ENCODE data around the gene FRMD4A.

The FRMD4A gene

DNA sequence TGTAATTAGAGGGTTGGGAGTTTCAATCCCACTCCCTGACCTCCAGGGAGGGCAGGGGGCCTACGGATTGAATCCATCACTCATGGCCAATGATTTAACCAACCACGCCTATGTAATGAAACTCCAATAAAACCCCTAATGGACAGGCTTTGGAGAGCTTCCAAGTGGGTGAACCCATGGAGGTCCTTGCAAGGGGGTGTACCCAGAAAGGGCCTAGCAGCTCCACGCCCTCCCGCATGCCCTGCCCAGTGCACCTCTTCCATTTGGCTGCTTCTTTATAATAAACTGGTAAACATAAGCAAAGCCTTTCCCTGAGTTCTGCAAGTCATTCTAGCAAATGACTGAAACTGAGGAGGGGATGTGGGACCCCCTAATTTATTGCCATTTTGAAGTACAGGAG lies 280.1 kb downstream of the FRMD4A start:
- no peak for TF ChIP-seq USF1 (IDR thresholded peaks at IDR 0.05)
- no peak for TF ChIP-seq TCF12 (IDR thresholded peaks at IDR 0.05; ENCODE audit: low read depth)
- no peak for TF ChIP-seq TAF1 (IDR thresholded peaks at IDR 0.05; ENCODE audit: low read depth)
- TF ChIP-seq MAX (IDR thresholded peaks at IDR 0.05), result no peak
- TF ChIP-seq ZBTB7A (IDR thresholded peaks at IDR 0.05; ENCODE audit: low read depth), result no peak
- TF ChIP-seq TEAD4 (IDR thresholded peaks at IDR 0.05), result no peak
- TF ChIP-seq CEBPB (IDR thresholded peaks at IDR 0.05), result no peak
- TF ChIP-seq EGR1 (IDR thresholded peaks at IDR 0.05), result no peak

DNA sequence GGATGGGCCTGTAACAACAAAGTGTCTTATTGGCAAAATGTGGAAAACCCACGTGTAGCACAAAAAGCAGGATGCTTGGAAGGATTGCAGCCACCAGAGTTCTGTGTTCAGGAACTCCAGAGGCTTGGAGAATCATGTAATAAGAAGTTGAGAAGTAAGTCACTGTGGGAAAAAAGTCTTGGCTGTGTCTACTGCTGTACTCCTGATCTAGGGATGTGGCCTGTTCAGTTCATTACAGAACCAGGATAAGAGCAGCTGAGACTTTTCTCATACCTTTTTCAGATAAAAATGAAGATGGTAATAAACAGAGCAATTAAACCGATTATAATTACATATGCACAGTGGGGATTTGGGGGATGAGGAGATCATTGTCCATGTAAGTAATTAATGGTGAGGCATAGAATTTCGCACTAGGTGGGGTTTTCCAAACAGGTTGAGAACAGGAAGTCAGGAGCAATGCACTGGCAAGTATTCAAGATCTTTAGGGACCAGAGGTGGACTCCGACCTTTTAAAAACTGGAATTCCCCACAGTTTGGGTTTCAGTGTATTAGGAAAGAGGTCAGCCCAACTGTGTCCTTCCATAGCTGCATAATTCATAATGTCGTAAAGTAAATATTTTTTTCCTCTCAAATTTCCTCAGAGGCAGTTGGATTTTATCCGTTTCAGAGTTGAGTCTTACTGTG lies 281.7 kb downstream of the FRMD4A start:
- no peak for TF ChIP-seq TCF12 (IDR thresholded peaks at IDR 0.05; ENCODE audit: low read depth)
- no peak for TF ChIP-seq ZBTB7A (IDR thresholded peaks at IDR 0.05; ENCODE audit: low read depth)
- TF ChIP-seq TAF1 (IDR thresholded peaks at IDR 0.05; ENCODE audit: low read depth), result no peak
- TF ChIP-seq TEAD4 (IDR thresholded peaks at IDR 0.05), result no peak
- no peak for TF ChIP-seq EP300 (IDR thresholded peaks at IDR 0.05; ENCODE audit: borderline replicate concordance)
- TF ChIP-seq, protein P1, sequence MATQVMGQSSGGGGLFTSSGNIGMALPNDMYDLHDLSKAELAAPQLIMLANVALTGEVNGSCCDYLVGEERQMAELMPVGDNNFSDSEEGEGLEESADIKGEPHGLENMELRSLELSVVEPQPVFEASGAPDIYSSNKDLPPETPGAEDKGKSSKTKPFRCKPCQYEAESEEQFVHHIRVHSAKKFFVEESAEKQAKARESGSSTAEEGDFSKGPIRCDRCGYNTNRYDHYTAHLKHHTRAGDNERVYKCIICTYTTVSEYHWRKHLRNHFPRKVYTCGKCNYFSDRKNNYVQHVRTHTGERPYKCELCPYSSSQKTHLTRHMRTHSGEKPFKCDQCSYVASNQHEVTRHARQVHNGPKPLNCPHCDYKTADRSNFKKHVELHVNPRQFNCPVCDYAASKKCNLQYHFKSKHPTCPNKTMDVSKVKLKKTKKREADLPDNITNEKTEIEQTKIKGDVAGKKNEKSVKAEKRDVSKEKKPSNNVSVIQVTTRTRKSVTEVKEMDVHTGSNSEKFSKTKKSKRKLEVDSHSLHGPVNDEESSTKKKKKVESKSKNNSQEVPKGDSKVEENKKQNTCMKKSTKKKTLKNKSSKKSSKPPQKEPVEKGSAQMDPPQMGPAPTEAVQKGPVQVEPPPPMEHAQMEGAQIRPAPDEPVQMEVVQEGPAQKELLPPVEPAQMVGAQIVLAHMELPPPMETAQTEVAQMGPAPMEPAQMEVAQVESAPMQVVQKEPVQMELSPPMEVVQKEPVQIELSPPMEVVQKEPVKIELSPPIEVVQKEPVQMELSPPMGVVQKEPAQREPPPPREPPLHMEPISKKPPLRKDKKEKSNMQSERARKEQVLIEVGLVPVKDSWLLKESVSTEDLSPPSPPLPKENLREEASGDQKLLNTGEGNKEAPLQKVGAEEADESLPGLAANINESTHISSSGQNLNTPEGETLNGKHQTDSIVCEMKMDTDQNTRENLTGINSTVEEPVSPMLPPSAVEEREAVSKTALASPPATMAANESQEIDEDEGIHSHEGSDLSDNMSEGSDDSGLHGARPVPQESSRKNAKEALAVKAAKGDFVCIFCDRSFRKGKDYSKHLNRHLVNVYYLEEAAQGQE (IDR thresholded peaks at IDR 0.05; ENCODE audit: low read depth), result no peak
- no peak for TF ChIP-seq USF1 (IDR thresholded peaks at IDR 0.05)
- TF ChIP-seq NFIC (IDR thresholded peaks at IDR 0.05), result no peak
- TF ChIP-seq CEBPB (IDR thresholded peaks at IDR 0.05), result no peak

- TF ChIP-seq EP300 (IDR thresholded peaks at IDR 0.05; ENCODE audit: borderline replicate concordance), result no peak
- no peak for TF ChIP-seq NFIC (IDR thresholded peaks at IDR 0.05)
- TF ChIP-seq CEBPB (IDR thresholded peaks at IDR 0.05), result no peak
- no peak for TF ChIP-seq ZBTB7A (IDR thresholded peaks at IDR 0.05; ENCODE audit: low read depth)
- TF ChIP-seq FOXM1 (IDR thresholded peaks at IDR 0.05; ENCODE audit: borderline replicate concordance, low read depth), result no peak
- TF ChIP-seq, protein P1 (IDR thresholded peaks at IDR 0.05; ENCODE audit: low read depth), result no peak
- TF ChIP-seq TCF12 (IDR thresholded peaks at IDR 0.05; ENCODE audit: low read depth), result no peak
- TF ChIP-seq EGR1 (IDR thresholded peaks at IDR 0.05), result no peak
- TF ChIP-seq USF1 (IDR thresholded peaks at IDR 0.05), result no peak
- TF ChIP-seq TEAD4 (IDR thresholded peaks at IDR 0.05), result no peak
- no peak for TF ChIP-seq MAX (IDR thresholded peaks at IDR 0.05)
- TF ChIP-seq RAD21 (IDR thresholded peaks at IDR 0.05; ENCODE audit: low read depth), result no peak
- no peak for TF ChIP-seq YY1 (IDR thresholded peaks at IDR 0.05; ENCODE audit: low read depth)
- no peak for TF ChIP-seq CREB1 (IDR thresholded peaks at IDR 0.05; ENCODE audit: low read depth)
- no peak for TF ChIP-seq TAF1 (IDR thresholded peaks at IDR 0.05; ENCODE audit: low read depth)
These were observed 283.3 kb downstream of the FRMD4A start for GRCh38 chr10:14047431-14047830.

GRCh38 chr10:14040787-14041631 lies 289.7 kb downstream of the FRMD4A start:
- TF ChIP-seq USF1 (IDR thresholded peaks at IDR 0.05) (no peak), FOXM1 (IDR thresholded peaks at IDR 0.05; ENCODE audit: borderline replicate concordance, low read depth) (no peak), CREB1 (IDR thresholded peaks at IDR 0.05; ENCODE audit: low read depth) (no peak), YY1 (IDR thresholded peaks at IDR 0.05; ENCODE audit: low read depth) (no peak), EGR1 (IDR thresholded peaks at IDR 0.05) (no peak), MAX (IDR thresholded peaks at IDR 0.05) (no peak), CEBPB (IDR thresholded peaks at IDR 0.05) (no peak), NFIC (IDR thresholded peaks at IDR 0.05) (no peak), TAF1 (IDR thresholded peaks at IDR 0.05; ENCODE audit: low read depth) (no peak), EP300 (IDR thresholded peaks at IDR 0.05; ENCODE audit: borderline replicate concordance) (no peak), ZBTB7A (IDR thresholded peaks at IDR 0.05; ENCODE audit: low read depth) (no peak), TCF12 (IDR thresholded peaks at IDR 0.05; ENCODE audit: low read depth) (no peak), RAD21 (IDR thresholded peaks at IDR 0.05; ENCODE audit: low read depth) (no peak), TEAD4 (IDR thresholded peaks at IDR 0.05) (no peak)
- TF ChIP-seq, protein P1 (IDR thresholded peaks at IDR 0.05; ENCODE audit: low read depth), result no peak

Measured in Ishikawa (cell line).